OCI-LY3 (cell line): ENCODE results near the gene SEC14L1.

ENCODE experiments used
- CTCF ChIP-seq: fragments of 200-600, 300-600 bp; sonication (generic); IDR thresholded peaks from 2 replicates; pipeline ENCODE4 v1.5.1; 2014; ENCODE audit warnings: antibody characterized with exemption, low read length, low read depth
- EZH2phosphoT487 ChIP-seq: fragments of 200-600 bp; shearing (Covaris generic); IDR thresholded peaks from 2 replicates; pipeline ENCODE4 v1.6.1; 2018; ENCODE audit warnings: antibody characterized with exemption, mixed run types, low read depth

GRCh38 chr17:77237232-77238008, 96.7 kb downstream of the SEC14L1 start:
- TF ChIP-seq EZH2phosphoT487 = no peak
- TF ChIP-seq CTCF = no peak
